ENCODE measurements around the gene CTIF.

CTIF gene

GRCh38 chr18:48730010-48730409 lies 191.2 kb downstream of the CTIF start:
- DNase-seq (ENCODE audit: low read depth, low spot score) = no peak
- ChIA-PET POLR2A (no interaction called here), CTCF (interaction anchor here (1.1 kb wide), 1 partner anchor 16 kb away, joined by 4 read pairs; no protein-coding TSS in a partner anchor)
- no peak overlapping the region for H3K4me3 ChIP-seq (ENCODE audit: low read depth, low read length)
- TF ChIP-seq CTCF (IDR thresholded peaks at IDR 0.05; ENCODE audit: insufficient read depth, low read length, missing control alignments) = no peak

- POLR2A ChIA-PET = no interaction called here
- DNase-seq (ENCODE audit: low read depth, low spot score) = no peak
- H3K4me3 ChIP-seq (ENCODE audit: low read depth, low read length) = no peak overlapping the region
- CTCF ChIA-PET = interaction anchor here (2.7 kb wide), 1 partner anchor 9 kb away, joined by 6 read pairs; no protein-coding TSS in a partner anchor
- no peak for TF ChIP-seq CTCF (IDR thresholded peaks at IDR 0.05; ENCODE audit: insufficient read depth, low read length, missing control alignments)
These were observed 194.1 kb downstream of the CTIF start for GRCh38 chr18:48732767-48733424.

- ChIA-PET CTCF (interaction anchor here (2.7 kb wide), 1 partner anchor 10 kb away, joined by 6 read pairs; no protein-coding TSS in a partner anchor), POLR2A (no interaction called here)
- no peak for DNase-seq (ENCODE audit: low read depth, low spot score)
These were observed 194.9 kb downstream of the CTIF start for GRCh38 chr18:48733643-48734253.

DNA sequence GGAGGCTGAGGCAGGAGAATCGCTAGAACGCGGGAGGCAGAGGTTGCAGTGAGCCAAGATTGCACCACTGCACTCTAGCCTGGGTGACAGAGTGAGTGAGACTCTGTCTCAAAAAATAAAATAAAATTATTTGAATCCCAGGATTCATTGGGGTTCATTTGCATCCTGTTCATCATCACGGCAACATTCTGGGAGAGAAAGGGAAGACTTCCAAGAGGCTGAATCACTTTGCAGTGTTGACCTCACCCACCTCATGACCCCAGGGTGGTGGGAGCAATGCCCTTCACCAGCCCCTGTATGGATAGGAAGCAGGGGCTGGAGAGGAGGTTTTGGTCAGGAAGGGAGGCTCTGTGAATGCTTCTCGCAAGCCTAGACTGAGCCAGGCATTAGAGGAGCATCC lies 195.6 kb downstream of the CTIF start:
- ChIA-PET CTCF (interaction anchor here (2.7 kb wide), 1 partner anchor 10 kb away, joined by 6 read pairs; no protein-coding TSS in a partner anchor), POLR2A (no interaction called here)
- no peak overlapping the region for H3K4me3 ChIP-seq (ENCODE audit: low read depth, low read length)
- no peak for DNase-seq (ENCODE audit: low read depth, low spot score)
- TF ChIP-seq CTCF (IDR thresholded peaks at IDR 0.05; ENCODE audit: insufficient read depth, low read length, missing control alignments) = no peak

More at GRCh38 chr18:48733643-48734253, 194.9 kb downstream of the CTIF start:
- no peak overlapping the region for H3K4me3 ChIP-seq (ENCODE audit: low read depth, low read length)
- TF ChIP-seq CTCF (IDR thresholded peaks at IDR 0.05; ENCODE audit: insufficient read depth, low read length, missing control alignments) = no peak

GRCh38 chr18:48735080-48735676 lies 196.3 kb downstream of the CTIF start:
- ChIA-PET POLR2A (no interaction called here), CTCF (no interaction called here)
- no peak for TF ChIP-seq CTCF (IDR thresholded peaks at IDR 0.05; ENCODE audit: insufficient read depth, low read length, missing control alignments)
- DNase-seq (ENCODE audit: low read depth, low spot score) = no peak
- H3K4me3 ChIP-seq (ENCODE audit: low read depth, low read length) = no peak overlapping the region

GRCh38 chr18:48735681-48736255 lies 196.9 kb downstream of the CTIF start:
- no peak overlapping the region for H3K4me3 ChIP-seq (ENCODE audit: low read depth, low read length)
- no peak for DNase-seq (ENCODE audit: low read depth, low spot score)
- ChIA-PET CTCF (interaction anchor here (0.8 kb wide), 1 partner anchor 10 kb away, joined by 3 read pairs; no protein-coding TSS in a partner anchor), POLR2A (no interaction called here)
- TF ChIP-seq CTCF (IDR thresholded peaks at IDR 0.05; ENCODE audit: insufficient read depth, low read length, missing control alignments) = no peak
